Endodermal cell (in vitro differentiated cells): Measurements from ENCODE around the gene CD36. TPM values are rescaled to one million over a fixed set of nuclear protein-coding genes. Genes with fewer than 3 reads are reported as not detected.

Experiments used
- DNase-seq: peaks from one replicate; pipeline ENCODE4 v3.0.0-alpha.2; 2017
- H3K27ac ChIP-seq: 2 replicates; pipeline ENCODE4 v1.5.1; 2013; ENCODE audit warnings: mild to moderate bottlenecking, low read depth, low read length, moderate library complexity
- H3K27me3 ChIP-seq: 2 replicates; pipeline ENCODE4 v1.6.1; 2013; ENCODE audit warnings: mild to moderate bottlenecking, low read length, moderate library complexity; ENCODE audit not compliant: insufficient read depth, control insufficient read depth, poor library complexity, severe bottlenecking
- H3K36me3 ChIP-seq: 2 replicates; pipeline ENCODE4 v1.7.0; 2013; ENCODE audit warnings: mild to moderate bottlenecking, low read length, moderate library complexity; ENCODE audit not compliant: control insufficient read depth, insufficient read depth
- H3K4me1 ChIP-seq: one replicate; pipeline ENCODE4 v1.7.0; 2013; ENCODE audit warnings: low read length; ENCODE audit not compliant: control insufficient read depth, insufficient read depth
- H3K4me3 ChIP-seq: 2 replicates; pipeline ENCODE4 v1.5.1; 2013; ENCODE audit warnings: mild to moderate bottlenecking, low read length, moderate library complexity
- H3K9ac ChIP-seq: 2 replicates; pipeline ENCODE4 v1.6.1; 2013; ENCODE audit warnings: mild to moderate bottlenecking, low read length, moderate library complexity; ENCODE audit not compliant: poor library complexity, severe bottlenecking; ENCODE audit errors: extremely low read depth
- H3K9me3 ChIP-seq: 2 replicates; pipeline ENCODE4 v1.6.1; 2013; ENCODE audit warnings: mild to moderate bottlenecking, low read length, moderate library complexity; ENCODE audit not compliant: control insufficient read depth
- H3K27ac Mint-ChIP-seq: 2 replicates; pipeline ENCODE4 v1.8.0; 2020; ENCODE audit warnings: mixed read lengths
- H3K27me3 Mint-ChIP-seq: 2 replicates; pipeline ENCODE4 v1.8.0; 2021; ENCODE audit warnings: mild to moderate bottlenecking, mixed read lengths; ENCODE audit not compliant: insufficient read depth
- H3K36me3 Mint-ChIP-seq: 2 replicates; pipeline ENCODE4 v1.8.0; 2020; ENCODE audit warnings: low read depth, mixed read lengths
- H3K4me1 Mint-ChIP-seq: 2 replicates; pipeline ENCODE4 v1.8.0; 2020; ENCODE audit warnings: mixed read lengths
- H3K4me3 Mint-ChIP-seq: 2 replicates; pipeline ENCODE4 v1.8.0; 2020; ENCODE audit warnings: mild to moderate bottlenecking, moderate library complexity, mixed read lengths
- H3K9me3 Mint-ChIP-seq: 2 replicates; pipeline ENCODE4 v1.8.0; 2020; ENCODE audit warnings: mild to moderate bottlenecking, mixed read lengths
- CTCF ChIP-seq: fragments of 200-600 bp; sonication (generic); conservative IDR thresholded peaks from 2 replicates; pipeline ENCODE4 v1.5.0; 2021; ENCODE audit warnings: antibody characterized with exemption, mild to moderate bottlenecking
- WGBS, 2 experiments: methylation state at CpG; one replicate each; pipeline versions ENCODE4 v1.1.5 to v1.1.7; 2013; ENCODE audit warnings: missing lambda C conversion rate in 2 of 2, mixed read lengths in 1 of 2; ENCODE audit not compliant: insufficient coverage in 1 of 2, insufficient read length in 1 of 2; 5-methylcytosine and 5-hydroxymethylcytosine counted together
- total RNA-seq, 2 donors: library from RNA; stranded (reverse); fragmentation: NEBNext Ultra II Directional in 1 of 2; extraction: Animal tissue kit (Norgen Biotek cat#: 25700) in 1 of 2; gene quantifications; 2 replicates in 1 of 2; 3 replicates in 1 of 2; pipeline ENCODE4 v1.2.1, GENCODE V29; 2021

The CD36 gene
- total RNA-seq, 2 donors from 2014 or later, result 0.18 to 0.29 TPM

DNA sequence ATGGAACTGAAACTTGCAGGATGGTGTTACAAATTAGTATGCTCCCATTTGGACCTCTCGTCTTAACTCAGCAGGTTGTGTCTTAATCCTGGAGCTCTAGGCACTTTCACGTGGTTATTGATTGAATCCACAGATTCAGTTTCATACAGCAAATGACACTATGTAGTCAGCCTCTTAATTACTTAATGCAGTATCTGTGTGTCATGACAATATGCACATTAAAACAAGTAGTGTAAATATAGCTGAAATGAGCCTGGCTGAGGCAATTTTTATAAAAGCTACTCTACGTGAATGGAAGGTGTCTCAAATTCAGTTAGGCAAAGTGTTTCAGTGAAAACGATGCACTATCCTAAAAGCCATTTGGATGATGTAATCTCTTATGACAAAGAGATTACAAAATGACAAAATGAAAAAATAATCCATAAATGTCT lies 86.8 kb downstream of the CD36 start:
- no peak overlapping the region for H3K27ac Mint-ChIP-seq

More for the DNA sequence above, 86.8 kb downstream of the CD36 start:
- peaks cover 3% of the 10 kb centered on the region for H3K27me3 Mint-ChIP-seq
- Histone ChIP-seq H3K9me3 (no peaks in the 10 kb centered on the region), H3K27ac (no peak overlapping the region), H3K9ac (no peak overlapping the region), H3K4me3 (no peak overlapping the region), H3K27me3 (no peaks in the 10 kb centered on the region), H3K36me3 (no peaks in the 10 kb centered on the region), H3K4me1 (peaks cover 11% of the 10 kb centered on the region)
- no peak for DNase-seq
- no peaks in the 10 kb centered on the region for H3K36me3 Mint-ChIP-seq
- no peaks in the 10 kb centered on the region for H3K9me3 Mint-ChIP-seq
- WGBS, 2 experiments, result 79 to 88% methylated on average over 4 of the region's 4 CpGs
- TF ChIP-seq CTCF, result no peak
- peaks cover 27% of the 10 kb centered on the region for H3K4me1 Mint-ChIP-seq
- H3K4me3 Mint-ChIP-seq, result no peak overlapping the region

Other genes with a start within 250 kb of the CD36 start
- gene GNAT3, start 126.6 kb upstream of the CD36 start, total RNA-seq, result not detected